WTC11 (cell line): ENCODE data around the gene STAMBP. TPM values are rescaled to one million over a fixed set of nuclear protein-coding genes. Genes with fewer than 3 reads are reported as not detected.

Experiments
- ATAC-seq: fragments of 200-7000 bp; cut with Tn5 transposase; 2 replicates; pipeline ENCODE4 v1.10.0; 2021; ENCODE audit warnings: mild to moderate bottlenecking, moderate library complexity
- CTCF ChIA-PET: fragments of 300-600 bp; sonication (Branson Sonifier 250); formaldehyde crosslinking; loops from one replicate; lab custom pipeline; 2021; ENCODE audit warnings: antibody characterized with exemption; lab: Charles Lee
- POLR2A ChIA-PET: fragments of 350-600 bp; sonication (Branson Sonifier 250); formaldehyde crosslinking; loops from one replicate; lab custom pipeline; 2021; ENCODE audit warnings: antibody characterized with exemption; lab: Charles Lee
- DNase-seq: peaks from one replicate; pipeline ENCODE4 v3.0.0; 2021; ENCODE audit warnings: low spot score
- H3K27ac Mint-ChIP-seq: 2 replicates; pipeline ENCODE4 v1.8.0; 2021; ENCODE audit warnings: mixed read lengths
- H3K27me3 Mint-ChIP-seq: 2 replicates; pipeline ENCODE4 v1.8.0; 2021; ENCODE audit warnings: low read depth, mild to moderate bottlenecking, moderate library complexity, mixed read lengths
- H3K36me3 Mint-ChIP-seq: 2 replicates; pipeline ENCODE4 v1.8.0; 2021; ENCODE audit warnings: mixed read lengths
- H3K4me1 Mint-ChIP-seq: 2 replicates; pipeline ENCODE4 v1.8.0; 2022; ENCODE audit warnings: mixed read lengths
- H3K4me3 Mint-ChIP-seq: 2 replicates; pipeline ENCODE4 v1.8.0; 2021; ENCODE audit warnings: mild to moderate bottlenecking, moderate library complexity, mixed read lengths
- H3K9me3 Mint-ChIP-seq: 2 replicates; pipeline ENCODE4 v1.8.0; 2021; ENCODE audit warnings: mixed read lengths
- CBFB ChIP-seq: sonication (generic); formaldehyde crosslinking; IDR thresholded peaks from 2 replicates; pipeline ENCODE4 v1.8.1; 2022; ENCODE audit warnings: mild to moderate bottlenecking, low read depth, missing genetic modification reagents
- CDX4 ChIP-seq: fragments of 250-450 bp; sonication (Bioruptor Pico); IDR thresholded peaks from 2 replicates; pipeline ENCODE4 v1.9.0; 2021; ENCODE audit warnings: moderate library complexity, mild to moderate bottlenecking, inconsistent platforms, borderline replicate concordance
- CREB1 ChIP-seq: sonication (generic); formaldehyde crosslinking; IDR thresholded peaks from 2 replicates; pipeline ENCODE4 v1.8.0; 2023; ENCODE audit warnings: mild to moderate bottlenecking, missing genetic modification reagents
- E2F5 ChIP-seq: sonication (generic); formaldehyde crosslinking; IDR thresholded peaks from 2 replicates; pipeline ENCODE4 v1.8.1; 2022; ENCODE audit warnings: mild to moderate bottlenecking, moderate library complexity, missing genetic modification reagents
- FOXP4 ChIP-seq: sonication (generic); formaldehyde crosslinking; IDR thresholded peaks from 2 replicates; pipeline ENCODE4 v1.8.0; 2022; ENCODE audit warnings: mild to moderate bottlenecking, missing genetic modification reagents
- GABPB1 ChIP-seq: sonication (generic); formaldehyde crosslinking; IDR thresholded peaks from 2 replicates; pipeline ENCODE4 v1.8.1; 2023; ENCODE audit warnings: mild to moderate bottlenecking, missing genetic modification reagents
- HMGA2 ChIP-seq: fragments of 250-450 bp; sonication (Bioruptor Pico); IDR thresholded peaks from 2 replicates; pipeline ENCODE4 v1.4.0; 2021; ENCODE audit warnings: mild to moderate bottlenecking, moderate library complexity
- MAX ChIP-seq: sonication (generic); formaldehyde crosslinking; IDR thresholded peaks from 2 replicates; pipeline ENCODE4 v1.8.0; 2022; ENCODE audit warnings: mild to moderate bottlenecking, missing genetic modification reagents
- MXD4 ChIP-seq: fragments of 250-450 bp; sonication (Bioruptor Pico); IDR thresholded peaks from 2 replicates; pipeline ENCODE4 v1.8.0; 2021; ENCODE audit warnings: mild to moderate bottlenecking, moderate library complexity, borderline replicate concordance
- MYBL2 ChIP-seq: sonication (generic); formaldehyde crosslinking; IDR thresholded peaks from 2 replicates; pipeline ENCODE4 v1.8.1; 2023; ENCODE audit warnings: mild to moderate bottlenecking, moderate library complexity, missing genetic modification reagents
- SOX15 ChIP-seq: fragments of 250-450 bp; sonication (Bioruptor Pico); IDR thresholded peaks from 2 replicates; pipeline ENCODE4 v1.9.0; 2021; ENCODE audit warnings: mild to moderate bottlenecking
- USF2 ChIP-seq: sonication (generic); formaldehyde crosslinking; IDR thresholded peaks from 2 replicates; pipeline ENCODE4 v1.8.1; 2023; ENCODE audit warnings: mild to moderate bottlenecking, missing genetic modification reagents, moderate library complexity
- ZNF232 ChIP-seq: sonication (generic); formaldehyde crosslinking; IDR thresholded peaks from 2 replicates; pipeline ENCODE4 v1.8.0; 2022; ENCODE audit warnings: mild to moderate bottlenecking, missing genetic modification reagents
- ZNF512 ChIP-seq: sonication (generic); formaldehyde crosslinking; IDR thresholded peaks from 2 replicates; pipeline ENCODE4 v1.8.1; 2022; ENCODE audit warnings: missing genetic modification reagents, borderline replicate concordance
- ZNF532 ChIP-seq: fragments of 250-450 bp; sonication (Bioruptor Pico); IDR thresholded peaks from 2 replicates; pipeline ENCODE4 v1.9.0; 2021; ENCODE audit warnings: mild to moderate bottlenecking, borderline replicate concordance
- total RNA-seq: library from RNA; stranded (reverse); gene quantifications from 3 replicates; pipeline ENCODE4 v1.2.3, GENCODE V29; 2021

STAMBP gene
- total RNA-seq, 1 experiment from 2014 or later = 40.9 TPM

- DNase-seq = no peak
- H3K4me1 Mint-ChIP-seq = peaks cover 4% of the 10 kb centered on the region
- no peak overlapping the region for H3K27ac Mint-ChIP-seq
- no peak for TF ChIP-seq CDX4 (CRISPR knock-in tag)
- no peak for TF ChIP-seq MXD4
- TF ChIP-seq, all 79 proteins: peak for 0
- no peaks in the 10 kb centered on the region for H3K36me3 Mint-ChIP-seq
- POLR2A ChIA-PET = no interaction called here
- ATAC-seq = no peak
- no peaks in the 10 kb centered on the region for H3K9me3 Mint-ChIP-seq
- peaks cover 56% of the 10 kb centered on the region for H3K27me3 Mint-ChIP-seq
- CTCF ChIA-PET = interaction anchor here (1.1 kb wide), 1 partner anchor 9 kb away, joined by 3 read pairs; no protein-coding TSS in a partner anchor
- H3K4me3 Mint-ChIP-seq = no peak overlapping the region
Observed at GRCh38 chr2:73818296-73818695, 10.5 kb upstream of the STAMBP start.

GRCh38 chr2:73821227-73821626 is 7.5 kb upstream of the STAMBP start:
- H3K27me3 Mint-ChIP-seq = peaks cover 39% of the 10 kb centered on the region
- no peak for TF ChIP-seq GABPB1 (CRISPR knock-in tag)
- TF ChIP-seq MYBL2 (CRISPR knock-in tag) = no peak
- no peak for TF ChIP-seq CREB1 (CRISPR knock-in tag)
- no peak for TF ChIP-seq HMGA2 (CRISPR knock-in tag)
- TF ChIP-seq MAX (CRISPR knock-in tag) = no peak
- no peak for TF ChIP-seq SOX15 (CRISPR knock-in tag)
- no peak for TF ChIP-seq ZNF512
- no peak for TF ChIP-seq FOXP4 (CRISPR knock-in tag)
- no peak for TF ChIP-seq CBFB (CRISPR knock-in tag)
- no peak for TF ChIP-seq ZNF232
- no peak for TF ChIP-seq USF2 (CRISPR knock-in tag)
- TF ChIP-seq ZNF532 (CRISPR knock-in tag) = no peak
- no peak for TF ChIP-seq E2F5
- no peak overlapping the region for H3K27ac Mint-ChIP-seq
- ATAC-seq = no peak
- POLR2A ChIA-PET = no interaction called here
- peaks cover 10% of the 10 kb centered on the region for H3K4me1 Mint-ChIP-seq
- H3K4me3 Mint-ChIP-seq = no peak overlapping the region
- no peaks in the 10 kb centered on the region for H3K36me3 Mint-ChIP-seq
- H3K9me3 Mint-ChIP-seq = no peaks in the 10 kb centered on the region
- DNase-seq = no peak
- CTCF ChIA-PET = interaction anchor here (1.1 to 1.2 kb wide), 2 partner anchors 44 to 141 kb away, joined by 3 to 4 read pairs; no protein-coding TSS in a partner anchor
